Liver (tissue), 9 donors: Measurements from ENCODE around the gene DDX19B. TPM values are rescaled to one million over a fixed set of nuclear protein-coding genes. Genes with fewer than 3 reads are reported as not detected.

ENCODE experiments used
- DNase-seq: peaks from one replicate; pipeline ENCODE4 v3.0.0-alpha.2; 2017; ENCODE audit warnings: low spot score
- H3K27ac ChIP-seq, 2 donors: one replicate each; pipeline ENCODE4 v1.7.0; 2013; ENCODE audit warnings: inconsistent platforms in 2 of 2, low read length in 2 of 2, control low read depth in 1 of 2, low read depth in 1 of 2, mild to moderate bottlenecking in 1 of 2
- H3K27me3 ChIP-seq, 4 donors: one replicate each; pipeline versions ENCODE4 v1.6.1 to v1.7.0; 2013; ENCODE audit warnings: low read length in 3 of 4, inconsistent platforms in 1 of 4, mild to moderate bottlenecking in 1 of 4, moderate library complexity in 1 of 4; ENCODE audit not compliant: control insufficient read depth in 4 of 4, insufficient read depth in 4 of 4
- H3K36me3 ChIP-seq, 4 donors: one replicate each; pipeline versions ENCODE4 v1.6.1 to v1.7.0; 2013; ENCODE audit warnings: low read length in 3 of 4, mild to moderate bottlenecking in 3 of 4, low read depth in 1 of 4, moderate library complexity in 1 of 4; ENCODE audit not compliant: control insufficient read depth in 4 of 4, insufficient read depth in 3 of 4
- H3K4me1 ChIP-seq, 4 donors: one replicate each; pipeline versions ENCODE4 v1.6.1 to v1.7.0; 2013; ENCODE audit warnings: low read length in 3 of 4, mild to moderate bottlenecking in 3 of 4, moderate library complexity in 1 of 4; ENCODE audit not compliant: control insufficient read depth in 4 of 4, insufficient read depth in 4 of 4
- H3K4me3 ChIP-seq, 3 donors: one replicate each; pipeline versions ENCODE4 v1.6.1 to v1.7.0; 2013; ENCODE audit warnings: low read length in 3 of 3, control low read depth in 1 of 3, low read depth in 1 of 3, mild to moderate bottlenecking in 1 of 3
- H3K9ac ChIP-seq, 2 donors: one replicate each; pipeline ENCODE4 v1.7.0; 2013; ENCODE audit warnings: low read length in 2 of 2, mild to moderate bottlenecking in 2 of 2, moderate library complexity in 2 of 2, control low read depth in 1 of 2, low read depth in 1 of 2
- H3K9me3 ChIP-seq, 4 donors: one replicate each; pipeline versions ENCODE4 v1.6.1 to v1.7.0; 2013; ENCODE audit warnings: low read length in 3 of 4; ENCODE audit not compliant: control insufficient read depth in 4 of 4
- CTCF ChIP-seq: fragments of 150-350 bp; IDR thresholded peaks from 2 replicates; pipeline ENCODE4 v1.5.1; 2017; ENCODE audit warnings: improper control_type of control experiment, low read depth, low read length; ENCODE audit not compliant: missing input control
- EGR1 ChIP-seq, 2 donors: IDR thresholded peaks; 2 replicates each; pipeline ENCODE4 v1.6.1; 2016 to 2018; ENCODE audit warnings: antibody characterized with exemption in 2 of 2, low read depth in 2 of 2
- FOXA1 ChIP-seq: IDR thresholded peaks from 2 replicates; pipeline ENCODE4 v1.6.1; 2016; ENCODE audit warnings: antibody characterized with exemption
- FOXA2 ChIP-seq: IDR thresholded peaks from 2 replicates; pipeline ENCODE4 v1.6.1; 2016; ENCODE audit warnings: antibody characterized with exemption
- GABPA ChIP-seq, 2 donors: IDR thresholded peaks in 1 of 2; conservative IDR thresholded peaks in 1 of 2; 2 replicates each; pipeline ENCODE4 v1.6.1; 2016; ENCODE audit warnings: antibody characterized with exemption in 2 of 2, mild to moderate bottlenecking in 1 of 2, moderate library complexity in 1 of 2
- JUND ChIP-seq, 2 donors: IDR thresholded peaks; 2 replicates each; pipeline ENCODE4 v1.6.1; 2016; ENCODE audit warnings: antibody characterized with exemption in 2 of 2
- MAX ChIP-seq: IDR thresholded peaks from 2 replicates; pipeline ENCODE4 v1.6.1; 2016; ENCODE audit warnings: antibody characterized with exemption
- RAD21 ChIP-seq, 2 donors: IDR thresholded peaks; 2 replicates each; pipeline ENCODE4 v1.6.1; 2016; ENCODE audit warnings: antibody characterized with exemption in 2 of 2, mild to moderate bottlenecking in 2 of 2
- REST ChIP-seq: IDR thresholded peaks from 2 replicates; pipeline ENCODE4 v1.6.1; 2016; ENCODE audit warnings: antibody characterized with exemption, mild to moderate bottlenecking
- SP1 ChIP-seq: IDR thresholded peaks from 2 replicates; pipeline ENCODE4 v1.6.1; 2018; ENCODE audit warnings: antibody characterized with exemption, mild to moderate bottlenecking
- TAF1 ChIP-seq: conservative IDR thresholded peaks from 2 replicates; pipeline ENCODE4 v1.6.1; 2016; ENCODE audit warnings: antibody characterized with exemption, mild to moderate bottlenecking
- ZBTB33 ChIP-seq: IDR thresholded peaks from 2 replicates; pipeline ENCODE4 v1.6.1; 2016; ENCODE audit warnings: antibody characterized with exemption
- WGBS: extraction: QIAGEN DNeasy Blood & Tissue Kit; methylation state at CpG from one replicate; pipeline ENCODE4 v1.1.7; 2013; 5-methylcytosine and 5-hydroxymethylcytosine counted together
- polyA plus RNA-seq, 2 donors: library from polyadenylated mRNA; stranded (reverse) in 1 of 2; unstranded in 1 of 2; fragments of 200-250 nt in 1 of 2; fragments of >200 nt in 1 of 2; fragmentation: Nextera tagmentation in 1 of 2; extraction: Ambion mirVana in 1 of 2; gene quantifications; one replicate each; pipeline versions ENCODE4 v1.2.1 to v1.2.3, GENCODE V29; 2013 to 2015
- total RNA-seq, 2 donors: library from RNA; depleted of rRNA; stranded (reverse); fragments of >200 nt; gene quantifications; one replicate each; pipeline ENCODE4 v1.2.3, GENCODE V29; 2014
- donor health status: healthy.
- donor health status: healthy.
- donor health status: healthy.
- donor health status: healthy.
- donor health status: healthy.

DDX19B gene
- total and polyA plus RNA-seq, 4 donors: 11.3 to 21.4 (median 16.5) TPM

- TF ChIP-seq REST (no peak), MAX (no peak), GABPA (IDR thresholded peaks at IDR 0.05 in 1 of 2, conservative IDR thresholded peaks at IDR 0.05 in 1 of 2) (no peak)
These were observed 44.6 kb upstream of the DDX19B start (continued) for GRCh38 chr16:70254180-70254964.

- Histone ChIP-seq H3K4me1 (peaks cover 3 to 10% (median 8%) of the 10 kb centered on the region in 4 donors), H3K27me3 (no peaks in the 10 kb centered on the region), H3K27ac (no peak overlapping the region), H3K9ac (no peak overlapping the region), H3K4me3 (no peak overlapping the region), H3K9me3 (no peaks in the 10 kb centered on the region), H3K36me3 (peaks cover 32 to 70% (median 52%) of the 10 kb centered on the region in 4 donors)
- no peak for DNase-seq
- 98% methylated on average over 12 of the region's 12 CpGs for WGBS
- no peak for TF ChIP-seq JUND (IDR thresholded peaks at IDR 0.05)
- TF ChIP-seq FOXA2: no peak
- no peak for TF ChIP-seq SP1
- no peak for TF ChIP-seq EGR1 (IDR thresholded peaks at IDR 0.05; ENCODE audit: low read depth in 2 of 2)
- no peak for TF ChIP-seq FOXA1
- TF ChIP-seq MAX: no peak
- TF ChIP-seq CTCF: no peak
- TF ChIP-seq ZBTB33: no peak
- TF ChIP-seq RAD21 (IDR thresholded peaks at IDR 0.05): no peak
- TF ChIP-seq TAF1: no peak
These were observed 44.1 kb upstream of the DDX19B start for GRCh38 chr16:70254965-70255286.
